ENCODE data around the gene TRMT11.
"Not testable (repeated sequence)": the region's sequence is repeated elsewhere in the genome, so short reads cannot be mapped to it uniquely, and the experiment has no call there.

TRMT11 gene

DNA sequence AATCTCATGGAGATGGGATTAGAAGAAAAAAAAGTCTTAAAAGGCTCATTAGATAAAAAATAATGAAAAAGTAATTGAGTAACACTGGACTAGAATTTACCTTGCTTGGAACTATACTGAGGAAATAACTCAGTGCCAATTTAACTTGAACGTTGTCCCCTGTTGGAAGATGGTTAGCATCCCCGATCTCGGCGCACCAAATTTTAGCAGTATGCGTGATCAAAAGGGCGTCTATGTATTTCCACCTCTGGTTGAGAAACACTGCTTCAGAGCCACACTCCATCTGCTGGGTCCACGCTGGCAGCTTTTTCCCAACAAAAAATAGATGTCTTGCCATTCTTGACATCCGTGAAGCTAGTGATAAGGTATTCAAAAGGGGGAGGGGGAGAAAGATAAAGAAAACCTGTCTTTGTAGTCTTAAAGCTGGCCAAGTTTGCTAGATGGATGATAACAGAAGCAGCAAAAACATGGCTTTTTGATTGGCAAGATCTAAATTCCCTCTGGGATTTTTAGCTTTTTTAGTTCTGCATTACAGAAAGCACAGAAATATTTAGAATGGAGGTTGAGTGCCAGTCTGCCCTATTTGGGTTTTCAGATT, 23.3 kb upstream of the TRMT11 start:
- TF ChIP-seq CTCF (IDR thresholded peaks at IDR 0.05; ENCODE audit: low read depth, low read length) = no peak
- H3K4me3 ChIP-seq (replicated peaks in 1 of 2; ENCODE audit: low read depth in 2 of 2, low read length in 2 of 2) = no peak overlapping the region
- no peak for DNase-seq (ENCODE audit: low read depth in 2 of 2)

- TF ChIP-seq CTCF (IDR thresholded peaks at IDR 0.05; ENCODE audit: low read depth, low read length) = no peak
- H3K4me3 ChIP-seq (replicated peaks in 1 of 2; ENCODE audit: low read depth in 2 of 2, low read length in 2 of 2) = no peak overlapping the region
- no peak for DNase-seq (ENCODE audit: low read depth in 2 of 2)
Observed at GRCh38 chr6:125963817-125964216, 22.5 kb upstream of the TRMT11 start.

- DNase-seq (ENCODE audit: low read depth in 2 of 2) = no peak
- no peak for TF ChIP-seq CTCF (IDR thresholded peaks at IDR 0.05; ENCODE audit: low read depth, low read length)
- H3K4me3 ChIP-seq (replicated peaks in 1 of 2; ENCODE audit: low read depth in 2 of 2, low read length in 2 of 2) = no peak overlapping the region
Observed at GRCh38 chr6:125966569-125966968, 19.8 kb upstream of the TRMT11 start.

DNA sequence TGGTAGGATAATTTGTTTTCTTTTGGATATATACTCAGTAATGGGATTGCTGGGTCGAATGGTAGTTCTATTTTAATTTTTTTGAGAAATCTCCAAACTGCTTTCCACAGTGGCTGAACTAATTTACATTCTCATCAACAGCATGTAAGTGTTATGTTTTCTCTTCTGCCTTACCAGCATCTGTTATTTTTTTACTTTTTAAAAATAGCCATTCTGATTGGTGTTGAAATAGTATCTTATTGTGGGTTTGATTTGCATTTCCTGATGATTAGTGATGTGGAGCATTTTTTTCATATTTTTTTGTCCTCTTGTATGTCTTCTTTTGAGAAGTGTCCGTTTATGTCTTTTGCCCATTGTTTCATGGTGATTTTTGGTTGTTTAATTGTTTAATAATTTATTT, 17.8 kb upstream of the TRMT11 start:
- no peak overlapping the region for H3K4me3 ChIP-seq (replicated peaks in 1 of 2; ENCODE audit: low read depth in 2 of 2, low read length in 2 of 2)

GRCh38 chr6:125970760-125971159, 15.6 kb upstream of the TRMT11 start:
- H3K4me3 ChIP-seq (replicated peaks in 1 of 2; ENCODE audit: low read depth in 2 of 2, low read length in 2 of 2) = no peak overlapping the region
- no peak for DNase-seq (ENCODE audit: low read depth in 2 of 2)
- TF ChIP-seq CTCF (IDR thresholded peaks at IDR 0.05; ENCODE audit: low read depth, low read length) = no peak

More for the DNA sequence above, 17.8 kb upstream of the TRMT11 start:
- DNase-seq (ENCODE audit: low read depth in 2 of 2) = no peak
- no peak for TF ChIP-seq CTCF (IDR thresholded peaks at IDR 0.05; ENCODE audit: low read depth, low read length)

- not testable (repeated sequence) for H3K4me3 ChIP-seq (replicated peaks in 1 of 2; ENCODE audit: low read depth in 2 of 2, low read length in 2 of 2); DNase-seq (ENCODE audit: low read depth in 2 of 2)
Observed at GRCh38 chr6:125972478-125972877, 13.9 kb upstream of the TRMT11 start.

DNA sequence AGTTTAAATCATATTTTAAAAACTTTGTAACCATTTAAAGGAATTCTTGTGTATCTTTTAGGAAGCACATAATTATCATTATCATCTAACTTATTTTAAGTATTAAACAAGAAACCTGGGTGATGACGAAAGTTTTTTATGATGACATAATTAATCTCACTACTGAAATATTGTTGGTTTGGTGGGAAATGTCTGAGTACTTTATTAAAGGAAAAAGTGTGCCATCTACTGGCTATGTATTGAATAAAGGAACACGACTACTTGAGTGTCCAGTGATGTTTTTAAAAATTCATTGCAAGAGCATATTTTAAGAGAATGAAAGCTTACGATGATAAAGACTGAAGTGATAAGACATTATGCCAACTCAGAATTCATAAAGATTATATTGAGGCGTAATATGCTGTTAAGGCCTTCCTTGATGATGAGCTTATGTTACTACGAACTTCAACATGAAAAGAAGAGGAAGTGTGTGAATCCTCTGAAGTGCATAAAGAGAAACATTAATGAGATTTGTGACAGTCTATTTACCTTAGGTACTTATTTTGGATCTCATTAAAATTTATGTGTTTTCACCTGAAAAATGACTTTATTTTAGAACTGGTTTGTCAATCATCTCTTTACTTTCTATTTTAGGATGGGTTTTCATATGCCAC, 12.0 kb upstream of the TRMT11 start:
- H3K4me3 ChIP-seq (replicated peaks in 1 of 2; ENCODE audit: low read depth in 2 of 2, low read length in 2 of 2) = no peak overlapping the region
- TF ChIP-seq CTCF (IDR thresholded peaks at IDR 0.05; ENCODE audit: low read depth, low read length) = peak; percentile 40
- DNase-seq (ENCODE audit: low read depth in 2 of 2) = peak; percentile 81 to 83
